Activated CD8-positive, alpha-beta T cell treated with anti-CD3 and anti-CD28 coated beads for 36 hours (primary cell): ENCODE results near the gene SYNRG. TPM values are rescaled to one million over a fixed set of nuclear protein-coding genes. Genes with fewer than 3 reads are reported as not detected.

Experiments used
- ATAC-seq: fragments of 200-7000 bp; cut with Tn5 transposase; one replicate; pipeline ENCODE4 v1.10.0; 2021; ENCODE audit warnings: mild to moderate bottlenecking, moderate library complexity
- CTCF ChIA-PET: fragments of 350-600 bp; sonication (Branson Sonifier 250); formaldehyde crosslinking; loops from one replicate; lab custom pipeline; 2021; ENCODE audit warnings: antibody characterized with exemption; lab: Charles Lee
- POLR2A ChIA-PET: fragments of 350-600 bp; sonication (Branson Sonifier 250); formaldehyde crosslinking; loops from one replicate; lab custom pipeline; 2021; ENCODE audit warnings: antibody characterized with exemption; lab: Charles Lee
- DNase-seq: peaks from one replicate; pipeline ENCODE4 v3.0.0-alpha.2; 2020
- H3K27ac Mint-ChIP-seq: one replicate; pipeline ENCODE4 v1.8.0; 2021; ENCODE audit warnings: mild to moderate bottlenecking, mixed read lengths
- H3K27me3 Mint-ChIP-seq: one replicate; pipeline ENCODE4 v1.8.0; 2021; ENCODE audit warnings: mixed read lengths
- H3K36me3 Mint-ChIP-seq: one replicate; pipeline ENCODE4 v1.8.0; 2021; ENCODE audit warnings: low read depth, mixed read lengths
- H3K4me1 Mint-ChIP-seq: one replicate; pipeline ENCODE4 v1.8.0; 2021; ENCODE audit warnings: low read depth, mixed read lengths
- H3K4me3 Mint-ChIP-seq: one replicate; pipeline ENCODE4 v1.8.0; 2021; ENCODE audit warnings: mild to moderate bottlenecking, moderate library complexity, mixed read lengths
- H3K9me3 Mint-ChIP-seq: one replicate; pipeline ENCODE4 v1.8.0; 2021; ENCODE audit warnings: mixed read lengths
- intact Hi-C: fragments of 100-400 bp; cut with micrococcal nuclease; formaldehyde crosslinking; loops from one replicate; pipeline ENCODE4 v1.10.0; 2022
- total RNA-seq, 2 experiments: library from RNA; stranded (reverse); gene quantifications; one replicate each; pipeline ENCODE4 v1.2.3, GENCODE V29; 2021
- TF ChIP-seq, protein P1 (sequence below): fragments of 200-600 bp; IDR thresholded peaks from one replicate; pipeline ENCODE4 v1.8.0; 2022; ENCODE audit warnings: antibody characterized with exemption, mild to moderate bottlenecking

The SYNRG gene
- total RNA-seq, 2 experiments from 2014 or later, result 35.4 to 43.1 TPM

DNA sequence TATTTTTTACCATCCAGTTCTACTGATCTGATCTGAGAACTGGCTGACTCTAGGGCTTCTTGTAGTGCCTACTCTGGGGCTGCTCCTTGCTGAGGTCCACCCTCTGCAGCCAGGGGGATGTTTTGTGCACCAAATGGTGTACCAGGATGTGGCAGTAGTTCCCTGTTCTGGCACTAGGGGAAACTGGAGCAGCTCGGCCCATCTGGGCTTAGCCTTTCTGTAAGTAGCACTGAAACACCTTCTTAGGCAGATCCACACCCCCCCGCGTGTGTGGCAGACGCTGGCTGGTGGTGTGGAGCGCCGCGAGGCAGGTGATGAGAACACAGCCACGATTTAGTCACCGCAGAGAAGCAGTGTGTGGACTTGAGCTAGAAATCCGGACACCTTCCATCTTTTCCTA, 102.5 kb downstream of the SYNRG start:
- DNase-seq, result peak; percentile 52
- H3K36me3 Mint-ChIP-seq, result peaks cover 2% of the 10 kb centered on the region
- H3K9me3 Mint-ChIP-seq, result no peaks in the 10 kb centered on the region
- H3K4me1 Mint-ChIP-seq, result peaks cover 15% of the 10 kb centered on the region
- ATAC-seq, result peak; percentile 81
- ChIA-PET POLR2A (no interaction called here), CTCF (interaction anchor here (0.6 kb wide), 1 partner anchor 88 kb away, joined by 3 read pairs; no protein-coding TSS in a partner anchor)
- H3K27ac Mint-ChIP-seq, result no peak overlapping the region
- no peaks in the 10 kb centered on the region for H3K27me3 Mint-ChIP-seq
- TF ChIP-seq, protein P1, sequence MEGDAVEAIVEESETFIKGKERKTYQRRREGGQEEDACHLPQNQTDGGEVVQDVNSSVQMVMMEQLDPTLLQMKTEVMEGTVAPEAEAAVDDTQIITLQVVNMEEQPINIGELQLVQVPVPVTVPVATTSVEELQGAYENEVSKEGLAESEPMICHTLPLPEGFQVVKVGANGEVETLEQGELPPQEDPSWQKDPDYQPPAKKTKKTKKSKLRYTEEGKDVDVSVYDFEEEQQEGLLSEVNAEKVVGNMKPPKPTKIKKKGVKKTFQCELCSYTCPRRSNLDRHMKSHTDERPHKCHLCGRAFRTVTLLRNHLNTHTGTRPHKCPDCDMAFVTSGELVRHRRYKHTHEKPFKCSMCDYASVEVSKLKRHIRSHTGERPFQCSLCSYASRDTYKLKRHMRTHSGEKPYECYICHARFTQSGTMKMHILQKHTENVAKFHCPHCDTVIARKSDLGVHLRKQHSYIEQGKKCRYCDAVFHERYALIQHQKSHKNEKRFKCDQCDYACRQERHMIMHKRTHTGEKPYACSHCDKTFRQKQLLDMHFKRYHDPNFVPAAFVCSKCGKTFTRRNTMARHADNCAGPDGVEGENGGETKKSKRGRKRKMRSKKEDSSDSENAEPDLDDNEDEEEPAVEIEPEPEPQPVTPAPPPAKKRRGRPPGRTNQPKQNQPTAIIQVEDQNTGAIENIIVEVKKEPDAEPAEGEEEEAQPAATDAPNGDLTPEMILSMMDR, result peak; percentile 46
- no peak overlapping the region for H3K4me3 Mint-ChIP-seq
- intact Hi-C loops, result no loop called here

DNA sequence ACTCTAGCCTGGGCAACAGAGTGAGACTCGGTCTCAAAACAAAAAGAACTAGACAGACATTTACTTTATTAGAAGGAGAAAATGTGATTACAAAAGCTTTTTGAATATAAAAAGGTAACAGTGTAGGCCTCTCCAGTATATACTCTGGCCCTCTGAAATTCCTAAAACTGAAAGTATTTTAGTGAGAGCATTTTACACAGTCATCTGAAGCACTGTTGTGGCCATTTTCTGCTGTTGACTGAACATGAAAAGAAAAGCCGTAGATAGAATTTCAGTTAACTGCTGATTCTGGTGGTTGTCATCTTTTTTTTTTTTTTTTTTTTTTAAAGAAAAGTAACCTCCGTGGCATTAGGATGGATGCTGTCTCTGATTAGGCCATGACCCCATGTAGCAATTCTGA, 103.9 kb downstream of the SYNRG start:
- POLR2A ChIA-PET, result no interaction called here
- ATAC-seq (no peak), DNase-seq (no peak)
- Mint-ChIP-seq H3K9me3 (no peaks in the 10 kb centered on the region), H3K27me3 (no peaks in the 10 kb centered on the region), H3K4me3 (no peak overlapping the region), H3K36me3 (no peaks in the 10 kb centered on the region), H3K4me1 (peaks cover 11% of the 10 kb centered on the region), H3K27ac (no peak overlapping the region)
- CTCF ChIA-PET, result no interaction called here
- intact Hi-C loops, result no loop called here
- TF ChIP-seq, protein P1, result no peak

DNA sequence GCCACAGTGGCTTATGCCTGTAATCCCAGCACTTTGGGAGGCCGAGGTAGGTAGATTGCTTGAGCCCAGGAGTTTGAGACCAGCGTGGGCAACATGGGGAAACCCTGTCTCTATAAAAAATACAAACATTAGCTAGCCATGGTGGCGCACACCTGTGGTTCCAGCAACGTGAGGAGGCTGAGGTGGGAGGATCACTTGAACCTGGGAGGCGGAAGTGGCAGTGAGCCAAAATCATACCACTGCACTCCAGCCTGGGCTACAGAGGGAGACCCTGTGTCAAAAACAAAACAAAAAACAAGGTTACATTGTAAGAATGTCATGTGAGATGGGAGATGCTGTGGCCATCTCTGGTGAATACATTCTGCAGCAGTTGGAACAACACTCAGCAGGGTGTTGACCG, 106.1 kb downstream of the SYNRG start:
- ChIA-PET CTCF (no interaction called here), POLR2A (no interaction called here)
- Mint-ChIP-seq H3K9me3 (no peaks in the 10 kb centered on the region), H3K27ac (no peak overlapping the region), H3K4me3 (no peak overlapping the region), H3K27me3 (no peaks in the 10 kb centered on the region), H3K4me1 (peaks cover 5% of the 10 kb centered on the region), H3K36me3 (no peaks in the 10 kb centered on the region)
- DNase-seq (no peak), ATAC-seq (no peak)
- intact Hi-C loops, result no loop called here
- TF ChIP-seq, protein P1, result no peak

DNA sequence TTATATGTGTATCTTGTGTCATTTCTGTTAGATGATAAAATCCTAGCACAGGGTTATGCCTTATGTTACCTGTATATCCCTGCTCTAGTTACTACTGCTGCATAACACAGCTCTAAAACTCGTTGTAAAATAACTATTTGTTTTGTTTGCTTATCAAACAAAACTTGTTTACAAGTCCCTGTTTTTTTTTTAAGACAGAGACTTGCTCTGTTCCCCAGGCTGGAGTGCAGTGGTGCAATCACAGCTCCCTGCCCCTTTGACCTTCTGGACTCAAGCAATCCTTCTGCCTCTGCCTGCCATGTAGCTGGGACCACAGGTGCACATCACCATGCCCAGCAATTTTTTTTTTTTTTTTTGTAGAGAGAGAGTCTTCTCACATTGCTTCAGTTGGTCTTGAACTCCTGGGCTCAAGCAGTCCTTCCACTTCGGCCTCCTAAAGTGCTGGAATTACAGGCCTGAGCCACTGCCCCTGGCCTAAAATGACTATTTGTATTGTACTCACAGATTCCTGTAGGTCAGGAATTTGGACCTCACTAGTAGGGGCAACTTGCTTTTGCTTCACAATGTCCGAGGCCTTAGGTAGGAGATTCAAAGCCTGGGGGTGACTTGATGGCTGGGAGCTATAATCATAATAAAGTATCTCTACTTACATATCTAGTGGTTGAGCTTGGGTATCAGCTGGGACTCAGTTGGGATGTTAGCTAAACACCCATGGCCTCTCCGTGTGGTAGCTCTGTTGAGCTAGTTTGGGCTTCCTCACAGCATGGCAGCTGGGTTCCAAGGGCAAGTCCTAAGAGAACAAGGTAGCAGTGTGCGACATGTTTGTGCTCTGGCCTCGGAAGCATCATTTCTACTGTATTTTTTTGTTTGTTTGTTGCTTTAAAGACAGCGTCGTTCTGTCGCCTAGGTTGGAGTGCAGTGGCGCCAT, 106.9 kb downstream of the SYNRG start:
- TF ChIP-seq, protein P1, result no peak
- Mint-ChIP-seq H3K9me3 (no peaks in the 10 kb centered on the region), H3K4me1 (peaks cover 5% of the 10 kb centered on the region), H3K4me3 (no peak overlapping the region), H3K27me3 (no peaks in the 10 kb centered on the region), H3K36me3 (no peaks in the 10 kb centered on the region), H3K27ac (no peak overlapping the region)
- ChIA-PET POLR2A (interaction anchor here (0.6 kb wide), 1 partner anchor 66 kb away, joined by 3 read pairs; no protein-coding TSS in a partner anchor), CTCF (interaction anchor here (0.7 kb wide), 1 partner anchor 985 kb away, joined by 3 read pairs; no protein-coding TSS in a partner anchor)
- ATAC-seq (no peak), DNase-seq (no peak)
- intact Hi-C loops, result no loop called here

DNA sequence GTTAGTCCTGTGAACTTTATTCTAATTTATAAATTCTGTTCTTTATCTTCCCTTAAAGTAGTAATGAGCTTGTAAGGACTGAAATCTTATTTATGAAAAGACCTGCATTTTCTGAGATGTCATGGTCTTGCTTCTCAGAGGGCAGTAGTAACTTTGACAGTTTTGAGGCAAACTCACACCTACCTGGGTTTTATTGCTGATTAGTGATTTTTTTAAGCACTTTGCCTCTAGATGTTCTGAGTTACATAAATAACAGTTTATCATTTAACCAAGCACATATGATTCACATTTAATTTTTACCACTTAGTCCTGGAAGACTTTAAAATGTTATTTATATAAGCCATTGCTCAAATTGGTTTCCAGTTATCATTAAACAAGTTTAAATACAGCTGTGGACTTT, 108.8 kb downstream of the SYNRG start:
- Mint-ChIP-seq H3K4me1 (peaks cover 3% of the 10 kb centered on the region), H3K4me3 (no peak overlapping the region), H3K27ac (no peak overlapping the region), H3K9me3 (no peaks in the 10 kb centered on the region), H3K27me3 (no peaks in the 10 kb centered on the region), H3K36me3 (no peaks in the 10 kb centered on the region)
- ChIA-PET POLR2A (interaction anchor here (0.9 kb wide), 1 partner anchor 51 kb away, joined by 3 read pairs; no protein-coding TSS in a partner anchor), CTCF (interaction anchor here (0.7 to 1.4 kb wide), 2 partner anchors 12 to 127 kb away, joined by 3 read pairs; no protein-coding TSS in a partner anchor)
- ATAC-seq (no peak), DNase-seq (no peak)
- intact Hi-C loops, result no loop called here
- TF ChIP-seq, protein P1, result no peak
